Nephron progenitor cell (in vitro differentiated cells): ENCODE results near the gene RPGRIP1.

Source experiments
- DNase-seq: peaks from one replicate; pipeline ENCODE4 v3.0.0; 2021
- H3K27ac Mint-ChIP-seq: 2 replicates; pipeline ENCODE4 v1.8.0; 2021; ENCODE audit warnings: mild to moderate bottlenecking, moderate library complexity, mixed read lengths
- H3K27me3 Mint-ChIP-seq: 2 replicates; pipeline ENCODE4 v1.8.0; 2021; ENCODE audit warnings: mild to moderate bottlenecking, low read depth, mixed read lengths; ENCODE audit not compliant: poor library complexity
- H3K36me3 Mint-ChIP-seq: 2 replicates; pipeline ENCODE4 v1.8.0; 2021; ENCODE audit warnings: low read depth, mixed read lengths
- H3K4me1 Mint-ChIP-seq: 2 replicates; pipeline ENCODE4 v1.8.0; 2021; ENCODE audit warnings: mixed read lengths
- H3K4me3 Mint-ChIP-seq: 2 replicates; pipeline ENCODE4 v1.8.0; 2021; ENCODE audit warnings: mild to moderate bottlenecking, moderate library complexity, mixed read lengths
- H3K9me3 Mint-ChIP-seq: 2 replicates; pipeline ENCODE4 v1.8.0; 2021; ENCODE audit warnings: mild to moderate bottlenecking, moderate library complexity, mixed read lengths
- TF ChIP-seq, protein P1 (sequence below): fragments of 200-600 bp; sonication (generic); IDR thresholded peaks from 2 replicates; pipeline ENCODE4 v1.5.0; 2021; ENCODE audit warnings: antibody characterized with exemption

The RPGRIP1 gene

DNA sequence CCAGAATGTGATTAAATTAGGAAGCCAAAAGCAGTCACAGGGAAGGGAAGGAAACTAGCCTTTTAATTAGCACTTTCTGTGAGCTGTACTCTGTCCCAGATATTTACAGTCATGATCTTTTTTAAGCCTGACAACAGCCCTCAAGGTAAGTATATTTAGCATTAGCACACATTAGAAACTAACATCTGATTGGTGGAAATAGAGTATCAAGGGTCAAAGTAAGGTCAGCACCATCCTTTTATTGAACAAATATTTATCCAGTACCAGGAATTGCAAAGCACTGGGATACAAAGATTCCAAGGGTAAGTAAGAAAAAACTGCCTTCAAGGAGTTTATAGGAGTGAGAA is 28.2 kb downstream of the RPGRIP1 start:
- Mint-ChIP-seq H3K9me3 (no peaks in the 10 kb centered on the region), H3K36me3 (no peaks in the 10 kb centered on the region), H3K4me1 (peaks cover 34% of the 10 kb centered on the region), H3K4me3 (peak overlapping the region; percentile 81), H3K27me3 (peaks cover 16% of the 10 kb centered on the region), H3K27ac (peak overlapping the region; percentile 34)
- TF ChIP-seq, protein P1, sequence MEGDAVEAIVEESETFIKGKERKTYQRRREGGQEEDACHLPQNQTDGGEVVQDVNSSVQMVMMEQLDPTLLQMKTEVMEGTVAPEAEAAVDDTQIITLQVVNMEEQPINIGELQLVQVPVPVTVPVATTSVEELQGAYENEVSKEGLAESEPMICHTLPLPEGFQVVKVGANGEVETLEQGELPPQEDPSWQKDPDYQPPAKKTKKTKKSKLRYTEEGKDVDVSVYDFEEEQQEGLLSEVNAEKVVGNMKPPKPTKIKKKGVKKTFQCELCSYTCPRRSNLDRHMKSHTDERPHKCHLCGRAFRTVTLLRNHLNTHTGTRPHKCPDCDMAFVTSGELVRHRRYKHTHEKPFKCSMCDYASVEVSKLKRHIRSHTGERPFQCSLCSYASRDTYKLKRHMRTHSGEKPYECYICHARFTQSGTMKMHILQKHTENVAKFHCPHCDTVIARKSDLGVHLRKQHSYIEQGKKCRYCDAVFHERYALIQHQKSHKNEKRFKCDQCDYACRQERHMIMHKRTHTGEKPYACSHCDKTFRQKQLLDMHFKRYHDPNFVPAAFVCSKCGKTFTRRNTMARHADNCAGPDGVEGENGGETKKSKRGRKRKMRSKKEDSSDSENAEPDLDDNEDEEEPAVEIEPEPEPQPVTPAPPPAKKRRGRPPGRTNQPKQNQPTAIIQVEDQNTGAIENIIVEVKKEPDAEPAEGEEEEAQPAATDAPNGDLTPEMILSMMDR: no peak
- no peak for DNase-seq

DNA sequence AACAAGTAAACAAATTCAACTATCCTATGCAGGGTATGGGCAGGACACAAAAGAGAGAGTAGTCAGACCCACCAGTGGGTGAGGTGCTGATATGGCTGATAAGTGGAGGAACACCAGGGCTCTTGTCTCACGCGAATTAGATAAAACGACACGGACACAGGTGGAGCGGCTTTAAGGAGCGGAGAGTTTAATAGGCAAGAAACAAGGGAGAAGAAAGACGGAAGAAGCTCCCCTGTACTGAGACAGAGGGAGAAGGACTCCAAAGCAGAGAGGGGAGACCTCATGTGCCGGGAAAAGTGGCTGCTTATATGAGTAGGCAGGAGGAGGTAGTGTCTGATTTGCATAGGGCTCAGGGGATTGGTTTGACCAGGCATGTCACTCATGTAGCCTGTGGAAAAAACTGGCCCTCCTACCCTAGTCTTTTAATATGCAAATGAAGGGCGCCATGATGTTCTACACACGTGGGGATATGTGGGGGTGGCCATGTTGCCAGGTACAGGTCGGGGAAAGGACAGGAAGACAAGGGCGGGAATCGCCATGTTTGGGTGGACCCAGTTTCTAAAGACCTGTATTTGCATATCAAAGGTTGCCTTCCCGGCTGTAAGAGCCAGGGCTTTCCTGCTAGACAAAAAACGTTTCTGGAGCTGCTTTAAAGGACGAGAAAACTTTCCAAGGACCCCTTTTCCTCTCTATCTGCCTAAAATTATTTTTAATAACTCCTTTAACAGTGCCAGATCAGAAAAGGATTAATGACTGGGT is 28.8 kb downstream of the RPGRIP1 start:
- Mint-ChIP-seq H3K4me3 (peak overlapping the region; percentile 81), H3K9me3 (no peaks in the 10 kb centered on the region), H3K4me1 (peaks cover 34% of the 10 kb centered on the region), H3K27ac (peak overlapping the region; percentile 43), H3K36me3 (no peaks in the 10 kb centered on the region), H3K27me3 (peaks cover 16% of the 10 kb centered on the region)
- TF ChIP-seq, protein P1: no peak
- DNase-seq: peak; percentile 70

DNA sequence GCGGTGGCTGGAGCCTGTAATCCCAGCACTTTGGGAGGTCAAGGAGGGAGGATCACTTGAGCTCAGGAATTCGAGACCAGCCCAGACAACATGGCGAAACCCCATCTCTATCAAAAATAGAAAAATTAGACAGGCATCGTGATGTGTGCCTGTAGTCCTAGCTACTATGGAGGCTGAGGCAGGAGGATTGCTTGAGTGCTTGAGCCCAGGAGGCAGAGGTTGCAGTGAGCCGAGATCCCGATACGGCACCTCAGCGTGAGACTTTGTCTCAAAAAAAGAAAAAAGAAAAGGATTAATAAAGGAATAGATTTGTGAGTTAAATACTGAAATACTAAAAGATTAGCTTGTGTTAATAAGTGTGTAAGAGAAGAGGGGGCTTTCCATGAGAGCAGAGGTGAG is 29.4 kb downstream of the RPGRIP1 start:
- Mint-ChIP-seq H3K4me3 (peak overlapping the region; percentile 81), H3K27ac (peak overlapping the region; percentile 43), H3K4me1 (peaks cover 34% of the 10 kb centered on the region), H3K36me3 (no peaks in the 10 kb centered on the region), H3K9me3 (no peaks in the 10 kb centered on the region), H3K27me3 (peaks cover 16% of the 10 kb centered on the region)
- TF ChIP-seq, protein P1: no peak
- DNase-seq: no peak

DNA sequence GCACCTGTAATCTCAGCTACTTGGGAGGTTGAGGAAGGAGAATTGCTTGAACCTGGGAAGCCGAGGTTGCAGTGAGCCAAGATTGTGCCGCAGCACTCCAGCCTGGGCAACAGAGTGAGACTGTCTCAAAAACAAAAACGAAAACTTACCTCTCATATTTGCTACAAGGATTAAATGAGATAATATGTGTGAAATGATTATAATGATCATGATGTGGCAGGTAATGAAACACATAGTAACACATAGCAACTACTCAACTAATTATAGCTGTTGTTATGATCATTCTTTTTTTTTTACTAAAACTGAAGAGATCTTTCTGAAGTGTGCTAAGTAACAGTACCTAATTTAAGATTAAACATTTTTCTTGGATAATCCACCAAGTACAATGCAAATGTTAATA is 30.1 kb downstream of the RPGRIP1 start:
- Mint-ChIP-seq H3K27ac (no peak overlapping the region), H3K9me3 (no peaks in the 10 kb centered on the region), H3K4me1 (peaks cover 34% of the 10 kb centered on the region), H3K4me3 (no peak overlapping the region), H3K36me3 (no peaks in the 10 kb centered on the region), H3K27me3 (peaks cover 16% of the 10 kb centered on the region)
- TF ChIP-seq, protein P1: no peak
- no peak for DNase-seq

DNA sequence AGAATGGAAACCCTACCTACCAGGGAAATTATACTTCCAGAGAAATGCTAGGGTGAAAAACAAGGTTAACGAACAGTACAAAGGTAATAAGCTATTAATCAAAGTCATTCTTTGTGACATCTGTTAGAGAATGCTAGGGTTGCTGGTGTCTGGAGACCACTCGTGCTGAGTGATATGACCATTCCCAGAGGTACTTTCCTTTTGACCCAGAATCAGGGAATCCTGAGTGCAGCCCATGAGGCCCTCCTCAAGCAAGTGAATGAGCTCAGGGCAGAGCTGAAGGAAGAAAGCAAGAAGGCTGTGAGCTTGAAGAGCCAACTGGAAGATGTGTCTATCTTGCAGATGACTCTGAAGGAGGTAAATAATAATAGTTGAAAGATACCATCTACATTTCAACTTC is 31.7 kb downstream of the RPGRIP1 start:
- Mint-ChIP-seq H3K9me3 (no peaks in the 10 kb centered on the region), H3K4me3 (no peak overlapping the region), H3K36me3 (no peaks in the 10 kb centered on the region), H3K27ac (peak overlapping the region; percentile 64), H3K4me1 (peaks cover 34% of the 10 kb centered on the region), H3K27me3 (peaks cover 13% of the 10 kb centered on the region)
- TF ChIP-seq, protein P1: no peak
- no peak for DNase-seq

DNA sequence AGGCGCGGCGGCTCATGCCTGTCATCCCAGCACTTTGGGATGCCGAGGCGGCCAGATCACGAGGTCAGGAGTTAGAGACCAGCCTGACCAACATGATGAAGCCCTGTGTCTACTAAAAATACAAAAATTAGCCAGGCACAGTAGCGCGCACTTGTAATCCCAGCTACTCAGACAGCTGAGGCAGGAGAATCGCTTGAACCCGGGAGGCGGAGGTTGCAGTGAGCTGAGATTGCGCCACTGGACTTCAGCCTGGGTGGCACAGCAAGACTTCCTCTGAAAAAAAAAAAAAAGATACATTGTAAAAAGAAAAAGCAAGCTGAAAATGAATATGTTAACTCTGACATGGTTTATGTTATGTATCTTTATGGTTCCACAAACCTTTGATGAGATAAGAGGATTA is 33.6 kb downstream of the RPGRIP1 start:
- DNase-seq: no peak
- no peak overlapping the region for H3K27ac Mint-ChIP-seq
- TF ChIP-seq, protein P1: no peak
- peaks cover 30% of the 10 kb centered on the region for H3K4me1 Mint-ChIP-seq
- H3K4me3 Mint-ChIP-seq: no peak overlapping the region
- H3K9me3 Mint-ChIP-seq: no peaks in the 10 kb centered on the region
- H3K36me3 Mint-ChIP-seq: no peaks in the 10 kb centered on the region
- H3K27me3 Mint-ChIP-seq: peaks cover 16% of the 10 kb centered on the region
